K562 (cell line): ENCODE data around the gene ABHD4. TPM values are rescaled to one million over a fixed set of nuclear protein-coding genes. Genes with fewer than 3 reads are reported as not detected.

Experiments
- ELK3 ChIP-seq: fragments of 450-650 bp; formaldehyde crosslinking; IDR thresholded peaks from 2 replicates; pipeline ENCODE4 v1.4.0; 2020; ENCODE audit warnings: mild to moderate bottlenecking
- EP400 ChIP-seq: fragments of 450-650 bp; IDR thresholded peaks from 2 replicates; pipeline ENCODE4 v1.6.1; 2017; ENCODE audit warnings: antibody characterized with exemption, mild to moderate bottlenecking, moderate library complexity
- ESRRB ChIP-seq: fragments of 250-450 bp; sonication (Bioruptor Pico); IDR thresholded peaks from 2 replicates; pipeline ENCODE4 v1.5.0; 2020; ENCODE audit warnings: mild to moderate bottlenecking, moderate library complexity, borderline replicate concordance
- NFE2L1 ChIP-seq: fragments of 450-650 bp; IDR thresholded peaks from 2 replicates; pipeline ENCODE4 v1.6.1; 2016; ENCODE audit warnings: missing genetic modification characterization, low read depth, mild to moderate bottlenecking, missing compliant biosample characterization, moderate library complexity, borderline replicate concordance
- SP1 ChIP-seq: sonication (generic); formaldehyde crosslinking; IDR thresholded peaks from 2 replicates; pipeline ENCODE4 v1.8.1; 2022; ENCODE audit warnings: mild to moderate bottlenecking, missing genetic modification reagents
- ZNF507 ChIP-seq: conservative IDR thresholded peaks from 2 replicates; pipeline ENCODE4 v1.6.1; 2017; ENCODE audit warnings: missing genetic modification characterization, missing compliant biosample characterization
- polyA plus RNA-seq, 8 experiments: library from polyadenylated mRNA; depleted of rRNA in 4 of 8; stranded (reverse) in 5 of 8; unstranded in 3 of 8; fragments of >200 nt; fragmentation: Nextera tagmentation in 2 of 8; fragmentation: Illumina TruSeq in 1 of 8; extraction: Ambion mirVana in 2 of 8; extraction: Trizol in 1 of 8; gene quantifications; 2 replicates each; pipeline versions ENCODE4 v1.2.1 to v1.2.3, GENCODE V29; 2011 to 2014; ENCODE audit warnings: inconsistent platforms in 1 of 8, missing spikeins in 1 of 8
- total RNA-seq, 7 experiments: library from RNA; depleted of rRNA in 6 of 7; stranded (reverse); fragments of >200 nt in 6 of 7; fragmentation: Illumina TruSeq in 2 of 7; extraction: Trizol in 2 of 7; gene quantifications; 2 replicates each; pipeline versions ENCODE4 v1.2.1 to v1.2.3, GENCODE V29; 2011 to 2021; ENCODE audit warnings: low replicate concordance in 1 of 7
- TF ChIP-seq, protein P1 (sequence below): fragments of 450-650 bp; IDR thresholded peaks from 2 replicates; pipeline ENCODE4 v1.6.1; 2016; ENCODE audit warnings: mild to moderate bottlenecking, moderate library complexity
- TF ChIP-seq, protein P2 (sequence below): fragments of 450-650 bp; IDR thresholded peaks from 2 replicates; pipeline ENCODE4 v1.6.1; 2018; ENCODE audit not compliant: partially characterized antibody
- TF ChIP-seq, protein P3 (sequence below): IDR thresholded peaks from 2 replicates; pipeline ENCODE4 v1.6.1; 2011; ENCODE audit warnings: borderline replicate concordance, low read depth, mild to moderate bottlenecking, moderate library complexity, low read length; ENCODE audit not compliant: insufficient read depth, poor library complexity, severe bottlenecking

ABHD4 gene
- total and polyA plus RNA-seq, 9 of the 15 experiments (the other 6 are each of a cell fraction or from before 2014, with no cell fraction given): 3.6 to 12.0 (median 7.2) TPM

GRCh38 chr14:22598896-22599244 lies 770 bp downstream of the ABHD4 start (continued):
- TF ChIP-seq, protein P1, sequence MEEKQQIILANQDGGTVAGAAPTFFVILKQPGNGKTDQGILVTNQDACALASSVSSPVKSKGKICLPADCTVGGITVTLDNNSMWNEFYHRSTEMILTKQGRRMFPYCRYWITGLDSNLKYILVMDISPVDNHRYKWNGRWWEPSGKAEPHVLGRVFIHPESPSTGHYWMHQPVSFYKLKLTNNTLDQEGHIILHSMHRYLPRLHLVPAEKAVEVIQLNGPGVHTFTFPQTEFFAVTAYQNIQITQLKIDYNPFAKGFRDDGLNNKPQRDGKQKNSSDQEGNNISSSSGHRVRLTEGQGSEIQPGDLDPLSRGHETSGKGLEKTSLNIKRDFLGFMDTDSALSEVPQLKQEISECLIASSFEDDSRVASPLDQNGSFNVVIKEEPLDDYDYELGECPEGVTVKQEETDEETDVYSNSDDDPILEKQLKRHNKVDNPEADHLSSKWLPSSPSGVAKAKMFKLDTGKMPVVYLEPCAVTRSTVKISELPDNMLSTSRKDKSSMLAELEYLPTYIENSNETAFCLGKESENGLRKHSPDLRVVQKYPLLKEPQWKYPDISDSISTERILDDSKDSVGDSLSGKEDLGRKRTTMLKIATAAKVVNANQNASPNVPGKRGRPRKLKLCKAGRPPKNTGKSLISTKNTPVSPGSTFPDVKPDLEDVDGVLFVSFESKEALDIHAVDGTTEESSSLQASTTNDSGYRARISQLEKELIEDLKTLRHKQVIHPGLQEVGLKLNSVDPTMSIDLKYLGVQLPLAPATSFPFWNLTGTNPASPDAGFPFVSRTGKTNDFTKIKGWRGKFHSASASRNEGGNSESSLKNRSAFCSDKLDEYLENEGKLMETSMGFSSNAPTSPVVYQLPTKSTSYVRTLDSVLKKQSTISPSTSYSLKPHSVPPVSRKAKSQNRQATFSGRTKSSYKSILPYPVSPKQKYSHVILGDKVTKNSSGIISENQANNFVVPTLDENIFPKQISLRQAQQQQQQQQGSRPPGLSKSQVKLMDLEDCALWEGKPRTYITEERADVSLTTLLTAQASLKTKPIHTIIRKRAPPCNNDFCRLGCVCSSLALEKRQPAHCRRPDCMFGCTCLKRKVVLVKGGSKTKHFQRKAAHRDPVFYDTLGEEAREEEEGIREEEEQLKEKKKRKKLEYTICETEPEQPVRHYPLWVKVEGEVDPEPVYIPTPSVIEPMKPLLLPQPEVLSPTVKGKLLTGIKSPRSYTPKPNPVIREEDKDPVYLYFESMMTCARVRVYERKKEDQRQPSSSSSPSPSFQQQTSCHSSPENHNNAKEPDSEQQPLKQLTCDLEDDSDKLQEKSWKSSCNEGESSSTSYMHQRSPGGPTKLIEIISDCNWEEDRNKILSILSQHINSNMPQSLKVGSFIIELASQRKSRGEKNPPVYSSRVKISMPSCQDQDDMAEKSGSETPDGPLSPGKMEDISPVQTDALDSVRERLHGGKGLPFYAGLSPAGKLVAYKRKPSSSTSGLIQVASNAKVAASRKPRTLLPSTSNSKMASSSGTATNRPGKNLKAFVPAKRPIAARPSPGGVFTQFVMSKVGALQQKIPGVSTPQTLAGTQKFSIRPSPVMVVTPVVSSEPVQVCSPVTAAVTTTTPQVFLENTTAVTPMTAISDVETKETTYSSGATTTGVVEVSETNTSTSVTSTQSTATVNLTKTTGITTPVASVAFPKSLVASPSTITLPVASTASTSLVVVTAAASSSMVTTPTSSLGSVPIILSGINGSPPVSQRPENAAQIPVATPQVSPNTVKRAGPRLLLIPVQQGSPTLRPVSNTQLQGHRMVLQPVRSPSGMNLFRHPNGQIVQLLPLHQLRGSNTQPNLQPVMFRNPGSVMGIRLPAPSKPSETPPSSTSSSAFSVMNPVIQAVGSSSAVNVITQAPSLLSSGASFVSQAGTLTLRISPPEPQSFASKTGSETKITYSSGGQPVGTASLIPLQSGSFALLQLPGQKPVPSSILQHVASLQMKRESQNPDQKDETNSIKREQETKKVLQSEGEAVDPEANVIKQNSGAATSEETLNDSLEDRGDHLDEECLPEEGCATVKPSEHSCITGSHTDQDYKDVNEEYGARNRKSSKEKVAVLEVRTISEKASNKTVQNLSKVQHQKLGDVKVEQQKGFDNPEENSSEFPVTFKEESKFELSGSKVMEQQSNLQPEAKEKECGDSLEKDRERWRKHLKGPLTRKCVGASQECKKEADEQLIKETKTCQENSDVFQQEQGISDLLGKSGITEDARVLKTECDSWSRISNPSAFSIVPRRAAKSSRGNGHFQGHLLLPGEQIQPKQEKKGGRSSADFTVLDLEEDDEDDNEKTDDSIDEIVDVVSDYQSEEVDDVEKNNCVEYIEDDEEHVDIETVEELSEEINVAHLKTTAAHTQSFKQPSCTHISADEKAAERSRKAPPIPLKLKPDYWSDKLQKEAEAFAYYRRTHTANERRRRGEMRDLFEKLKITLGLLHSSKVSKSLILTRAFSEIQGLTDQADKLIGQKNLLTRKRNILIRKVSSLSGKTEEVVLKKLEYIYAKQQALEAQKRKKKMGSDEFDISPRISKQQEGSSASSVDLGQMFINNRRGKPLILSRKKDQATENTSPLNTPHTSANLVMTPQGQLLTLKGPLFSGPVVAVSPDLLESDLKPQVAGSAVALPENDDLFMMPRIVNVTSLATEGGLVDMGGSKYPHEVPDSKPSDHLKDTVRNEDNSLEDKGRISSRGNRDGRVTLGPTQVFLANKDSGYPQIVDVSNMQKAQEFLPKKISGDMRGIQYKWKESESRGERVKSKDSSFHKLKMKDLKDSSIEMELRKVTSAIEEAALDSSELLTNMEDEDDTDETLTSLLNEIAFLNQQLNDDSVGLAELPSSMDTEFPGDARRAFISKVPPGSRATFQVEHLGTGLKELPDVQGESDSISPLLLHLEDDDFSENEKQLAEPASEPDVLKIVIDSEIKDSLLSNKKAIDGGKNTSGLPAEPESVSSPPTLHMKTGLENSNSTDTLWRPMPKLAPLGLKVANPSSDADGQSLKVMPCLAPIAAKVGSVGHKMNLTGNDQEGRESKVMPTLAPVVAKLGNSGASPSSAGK: no peak
- peak; percentile 28; the same call in 1 of the 2 replicates for TF ChIP-seq NFE2L1
- TF ChIP-seq, protein P2, sequence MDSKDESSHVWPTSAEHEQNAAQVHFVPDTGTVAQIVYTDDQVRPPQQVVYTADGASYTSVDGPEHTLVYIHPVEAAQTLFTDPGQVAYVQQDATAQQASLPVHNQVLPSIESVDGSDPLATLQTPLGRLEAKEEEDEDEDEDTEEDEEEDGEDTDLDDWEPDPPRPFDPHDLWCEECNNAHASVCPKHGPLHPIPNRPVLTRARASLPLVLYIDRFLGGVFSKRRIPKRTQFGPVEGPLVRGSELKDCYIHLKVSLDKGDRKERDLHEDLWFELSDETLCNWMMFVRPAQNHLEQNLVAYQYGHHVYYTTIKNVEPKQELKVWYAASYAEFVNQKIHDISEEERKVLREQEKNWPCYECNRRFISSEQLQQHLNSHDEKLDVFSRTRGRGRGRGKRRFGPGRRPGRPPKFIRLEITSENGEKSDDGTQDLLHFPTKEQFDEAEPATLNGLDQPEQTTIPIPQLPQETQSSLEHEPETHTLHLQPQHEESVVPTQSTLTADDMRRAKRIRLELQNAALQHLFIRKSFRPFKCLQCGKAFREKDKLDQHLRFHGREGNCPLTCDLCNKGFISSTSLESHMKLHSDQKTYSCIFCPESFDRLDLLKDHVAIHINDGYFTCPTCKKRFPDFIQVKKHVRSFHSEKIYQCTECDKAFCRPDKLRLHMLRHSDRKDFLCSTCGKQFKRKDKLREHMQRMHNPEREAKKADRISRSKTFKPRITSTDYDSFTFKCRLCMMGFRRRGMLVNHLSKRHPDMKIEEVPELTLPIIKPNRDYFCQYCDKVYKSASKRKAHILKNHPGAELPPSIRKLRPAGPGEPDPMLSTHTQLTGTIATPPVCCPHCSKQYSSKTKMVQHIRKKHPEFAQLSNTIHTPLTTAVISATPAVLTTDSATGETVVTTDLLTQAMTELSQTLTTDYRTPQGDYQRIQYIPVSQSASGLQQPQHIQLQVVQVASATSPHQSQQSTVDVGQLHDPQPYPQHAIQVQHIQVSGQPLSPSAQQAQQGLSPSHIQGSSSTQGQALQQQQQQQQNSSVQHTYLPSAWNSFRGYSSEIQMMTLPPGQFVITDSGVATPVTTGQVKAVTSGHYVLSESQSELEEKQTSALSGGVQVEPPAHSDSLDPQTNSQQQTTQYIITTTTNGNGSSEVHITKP: no peak
- TF ChIP-seq ELK3 (CRISPR knock-in tag): no peak
- no peak for TF ChIP-seq ZNF507
- TF ChIP-seq SP1 (CRISPR knock-in tag): no peak
- TF ChIP-seq EP400: peak; percentile 47
- TF ChIP-seq, protein P3, sequence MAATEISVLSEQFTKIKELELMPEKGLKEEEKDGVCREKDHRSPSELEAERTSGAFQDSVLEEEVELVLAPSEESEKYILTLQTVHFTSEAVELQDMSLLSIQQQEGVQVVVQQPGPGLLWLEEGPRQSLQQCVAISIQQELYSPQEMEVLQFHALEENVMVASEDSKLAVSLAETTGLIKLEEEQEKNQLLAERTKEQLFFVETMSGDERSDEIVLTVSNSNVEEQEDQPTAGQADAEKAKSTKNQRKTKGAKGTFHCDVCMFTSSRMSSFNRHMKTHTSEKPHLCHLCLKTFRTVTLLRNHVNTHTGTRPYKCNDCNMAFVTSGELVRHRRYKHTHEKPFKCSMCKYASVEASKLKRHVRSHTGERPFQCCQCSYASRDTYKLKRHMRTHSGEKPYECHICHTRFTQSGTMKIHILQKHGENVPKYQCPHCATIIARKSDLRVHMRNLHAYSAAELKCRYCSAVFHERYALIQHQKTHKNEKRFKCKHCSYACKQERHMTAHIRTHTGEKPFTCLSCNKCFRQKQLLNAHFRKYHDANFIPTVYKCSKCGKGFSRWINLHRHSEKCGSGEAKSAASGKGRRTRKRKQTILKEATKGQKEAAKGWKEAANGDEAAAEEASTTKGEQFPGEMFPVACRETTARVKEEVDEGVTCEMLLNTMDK: no peak
- TF ChIP-seq ESRRB (CRISPR knock-in tag): no peak
